Caki2 (cell line): Measurements from ENCODE around the gene RNASE11. TPM values are rescaled to one million over a fixed set of nuclear protein-coding genes. Genes with fewer than 3 reads are reported as not detected.
"Not testable (repeated sequence)": the region's sequence is repeated elsewhere in the genome, so short reads cannot be mapped to it uniquely, and the experiment has no call there.

Experiments used
- DNase-seq: peaks from one replicate; pipeline ENCODE4 v3.0.0-alpha.2; 2015; ENCODE audit warnings: low read depth
- in situ Hi-C: cut with HindIII; loops from 2 replicates; pipeline ENCODE4 v1.10.0; 2016; ENCODE audit warnings: low sequenced_read_pairs, low pct_unique_long_range_greater_than_20kb, mixed read lengths
- total RNA-seq: library from RNA; depleted of rRNA; stranded (reverse); fragments of >200 nt; shearing (Covaris generic); gene quantifications from 2 replicates; pipeline ENCODE4 v1.2.3, GENCODE V29; 2014; ENCODE audit warnings: low replicate concordance

RNASE11 gene
- total RNA-seq, 1 experiment from 2014 or later: not detected

- in situ Hi-C loops: no loop called here
- no peak for DNase-seq
Observed at GRCh38 chr14:20597108-20597507, 9.3 kb upstream of the RNASE11 start.

DNA sequence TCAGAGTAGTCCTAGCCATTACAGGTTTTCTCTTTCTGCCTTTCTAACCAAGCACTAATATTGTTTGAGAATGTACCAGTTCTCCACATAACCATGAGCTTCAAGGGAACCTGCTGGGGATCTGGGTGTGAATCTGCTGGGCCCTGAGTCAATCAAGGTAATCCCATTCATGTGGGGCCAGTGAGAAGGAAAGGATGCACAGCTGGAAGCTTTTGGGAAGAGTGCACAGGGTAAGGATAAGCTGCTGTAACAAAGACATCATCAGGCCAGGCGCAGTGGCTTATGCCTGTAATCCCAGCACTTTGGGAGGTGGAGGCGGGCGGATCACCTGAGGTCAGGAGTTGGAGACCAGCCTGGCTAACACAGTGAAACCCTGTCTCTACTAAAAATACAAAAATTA lies 7.9 kb upstream of the RNASE11 start:
- in situ Hi-C loops, DNase-seq: not testable (repeated sequence)

GRCh38 chr14:20592574-20592973 lies 4.8 kb upstream of the RNASE11 start:
- in situ Hi-C loops: no loop called here
- no peak for DNase-seq

DNA sequence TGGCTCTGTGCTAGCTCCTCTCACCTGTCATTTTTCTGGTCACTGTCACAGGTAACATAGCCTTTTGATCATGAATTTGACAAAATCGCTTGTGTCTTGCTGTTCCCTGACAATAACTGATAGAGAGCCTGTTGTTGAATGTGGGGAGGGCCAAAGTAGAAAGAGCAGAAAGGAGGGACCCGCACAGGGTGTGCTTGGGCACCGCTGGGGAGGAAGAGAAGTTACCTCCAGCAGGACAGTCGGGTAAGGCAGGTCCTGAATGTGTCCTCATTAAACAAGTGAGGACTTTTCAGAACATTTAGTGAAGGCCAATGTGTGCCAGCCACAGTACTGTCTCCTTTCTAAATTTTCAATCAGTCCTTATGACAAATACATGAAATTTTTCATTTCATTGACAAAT lies 3.4 kb upstream of the RNASE11 start, which contains the start of gene RNASE12:
Gene RNASE12, minus strand, starts transcription at position 142 of the 400 bp plus-strand sequence. CDS start 653 bp downstream, outside the sequence.
- DNase-seq: no peak
- in situ Hi-C loops: no loop called here

DNA sequence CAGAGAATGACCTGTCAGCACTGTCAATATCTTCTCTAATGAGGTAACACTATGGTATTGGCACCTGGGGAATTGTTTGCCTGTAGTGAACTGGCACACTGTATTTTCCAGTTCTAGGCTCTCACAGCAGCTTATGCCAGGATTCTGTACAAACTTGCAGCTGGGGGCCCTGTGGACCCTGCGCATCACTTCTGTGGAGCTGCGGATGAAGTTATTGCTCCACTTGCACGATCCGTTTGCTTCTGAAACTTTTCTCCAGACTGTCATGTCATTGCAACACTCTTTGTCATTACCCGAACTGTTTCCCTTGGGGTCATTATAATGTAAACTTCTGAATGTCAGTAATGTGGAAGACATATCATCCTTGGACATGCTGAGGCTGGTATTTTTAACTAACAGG lies 3.9 kb downstream of the RNASE11 start:
- in situ Hi-C loops: no loop called here
- DNase-seq: no peak

DNA sequence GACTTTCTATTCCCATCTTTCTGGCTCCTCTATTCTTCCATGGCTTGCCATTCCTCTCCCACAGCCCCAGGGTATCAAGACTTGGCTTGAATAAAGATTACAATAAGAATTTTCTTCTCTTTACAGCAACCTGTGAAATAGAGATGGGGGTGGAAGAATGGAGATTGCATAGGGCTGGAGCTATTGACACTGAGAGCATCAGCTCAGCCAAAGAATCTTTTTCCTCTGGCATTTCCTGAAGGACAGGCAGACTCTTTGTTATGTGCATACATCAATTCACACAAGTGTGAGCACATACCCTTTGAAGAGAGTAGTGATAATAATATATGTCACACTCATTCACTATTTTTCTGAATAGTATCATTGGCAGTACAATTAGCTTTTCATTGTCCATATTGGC lies 4.7 kb downstream of the RNASE11 start:
- in situ Hi-C loops: no loop called here
- no peak for DNase-seq

DNA sequence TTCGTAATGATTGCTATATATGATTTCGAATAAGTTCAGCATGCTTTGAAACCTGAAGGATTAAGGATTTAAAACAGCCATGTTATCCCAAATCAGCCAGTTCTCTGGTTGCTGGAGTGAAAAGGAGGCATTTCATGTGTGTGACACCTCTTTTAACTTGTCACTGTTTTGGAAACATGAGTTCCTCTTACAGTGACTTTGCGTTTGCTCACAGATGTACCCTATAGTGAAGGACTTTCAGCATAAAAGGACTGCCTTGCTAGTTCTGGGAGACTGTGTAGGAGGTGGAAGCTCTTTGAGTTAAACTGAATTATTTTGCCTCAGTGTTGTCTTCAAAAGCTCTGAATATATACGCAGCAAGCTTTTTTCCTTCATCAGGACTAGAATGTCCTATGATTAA lies 7.6 kb downstream of the RNASE11 start:
- DNase-seq: no peak
- in situ Hi-C loops: no loop called here

DNA sequence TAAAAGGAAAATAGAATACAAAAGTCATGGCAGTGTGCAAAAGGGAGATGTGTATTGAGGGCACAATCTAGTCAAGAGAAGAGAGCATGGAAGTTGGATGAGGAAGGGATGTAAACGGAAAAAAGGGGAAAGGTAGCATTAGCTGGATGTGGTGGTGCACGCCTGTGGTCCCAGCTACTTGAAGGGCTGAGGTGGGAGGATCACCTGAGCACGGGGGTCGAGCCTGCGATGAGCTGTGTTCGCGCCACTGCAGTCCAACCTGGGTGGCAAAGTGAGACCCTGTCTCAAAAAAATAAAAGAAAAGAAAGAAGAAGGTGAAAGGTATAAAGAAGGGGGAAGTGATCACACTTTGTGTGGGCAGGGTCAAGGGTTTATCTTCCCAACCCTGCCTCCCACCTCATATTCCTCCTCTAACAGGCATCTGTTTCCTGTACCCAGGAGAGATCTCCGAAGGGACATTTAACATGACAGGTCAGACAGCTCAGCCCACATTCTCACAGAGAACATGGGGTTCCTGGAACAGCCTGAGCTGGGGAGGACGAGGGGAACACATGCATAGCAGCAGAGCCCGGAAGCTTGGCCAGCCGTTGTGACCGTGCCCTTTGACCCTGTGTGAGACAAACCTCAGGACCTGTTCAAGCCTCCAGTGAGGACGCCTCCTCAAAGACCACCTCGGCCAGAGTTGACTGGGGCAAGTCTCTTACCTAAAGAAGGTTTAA lies 8.9 kb downstream of the RNASE11 start:
- DNase-seq: no peak
- in situ Hi-C loops: no loop called here

DNA sequence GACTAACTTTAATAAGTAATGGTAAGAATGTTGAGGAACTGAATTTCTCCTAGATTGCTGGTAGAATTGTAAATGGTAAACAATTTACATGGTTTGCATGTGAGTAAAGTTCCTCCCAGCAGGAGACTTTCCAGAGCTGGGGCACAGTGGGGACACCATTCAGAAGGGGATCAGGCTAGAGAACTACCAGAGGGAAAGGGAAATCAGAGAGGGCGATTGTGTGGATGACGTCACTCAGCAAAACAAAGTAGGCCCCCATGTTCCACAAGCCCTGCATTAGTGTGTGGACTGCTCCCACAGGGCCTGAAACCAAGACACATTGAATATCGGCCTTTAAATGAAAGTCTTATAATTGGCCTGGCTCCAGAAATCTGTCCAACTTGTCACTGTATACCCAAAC lies 9.5 kb downstream of the RNASE11 start:
- in situ Hi-C loops: no loop called here
- DNase-seq: no peak

DNA sequence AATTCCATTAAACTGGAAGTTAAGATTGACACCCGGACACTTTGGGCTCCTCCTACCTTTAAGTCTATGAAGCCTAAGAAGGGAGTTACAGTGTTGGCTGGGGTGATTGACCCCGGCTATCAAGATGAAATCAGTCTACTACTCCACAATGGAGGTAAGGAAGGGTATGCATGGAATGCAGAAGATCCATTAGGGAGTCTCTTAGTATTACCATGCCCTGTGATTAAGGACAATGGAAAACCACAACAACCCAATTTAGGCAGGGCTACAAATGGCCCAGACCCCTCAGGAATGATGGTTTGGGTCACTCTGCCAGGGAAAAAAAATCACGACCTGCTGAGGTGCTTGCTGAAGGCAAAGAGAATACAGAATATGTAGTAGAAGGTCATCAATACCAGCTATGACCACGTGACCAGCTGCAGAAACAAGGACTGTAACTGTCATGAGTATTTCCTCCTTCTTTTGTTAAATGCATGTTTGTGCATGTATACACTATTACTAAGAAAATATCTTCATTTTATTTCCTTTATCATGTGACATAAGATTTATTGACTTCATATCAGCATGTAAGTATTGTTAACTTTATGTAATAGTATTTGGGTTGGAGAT lies 15.3 kb downstream of the RNASE11 start:
- in situ Hi-C loops: not testable (repeated sequence)

GRCh38 chr14:20570720-20571119 lies 17.1 kb downstream of the RNASE11 start:
- in situ Hi-C loops, DNase-seq: not testable (repeated sequence)

More for the DNA sequence above, 15.3 kb downstream of the RNASE11 start:
- not testable (repeated sequence) for DNase-seq

- in situ Hi-C loops, DNase-seq: not testable (repeated sequence)
Observed at GRCh38 chr14:20569865-20570264, 17.9 kb downstream of the RNASE11 start.

DNA sequence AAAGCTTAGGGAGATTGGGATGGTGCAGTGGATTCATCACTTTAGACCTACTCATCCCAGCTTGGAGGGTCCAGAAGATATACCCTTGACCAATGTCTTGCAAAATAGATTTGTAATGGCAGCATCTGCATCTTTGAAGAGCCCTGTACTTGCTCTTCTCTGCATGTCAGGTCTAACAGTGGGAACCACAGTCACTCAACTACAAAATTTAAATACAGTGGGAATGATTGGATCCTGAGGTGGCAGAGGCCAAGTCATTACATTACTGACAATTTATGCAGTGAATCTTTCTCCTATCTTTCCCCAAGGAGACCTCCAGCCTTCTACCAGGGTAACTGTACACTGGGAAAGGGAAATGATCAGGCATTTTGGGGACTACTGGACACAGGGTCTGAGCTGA lies 18.7 kb downstream of the RNASE11 start:
- in situ Hi-C loops: no loop called here
- DNase-seq: no peak

- in situ Hi-C loops: no loop called here
- DNase-seq: no peak
Observed at GRCh38 chr14:20568393-20568792, 19.4 kb downstream of the RNASE11 start.

DNA sequence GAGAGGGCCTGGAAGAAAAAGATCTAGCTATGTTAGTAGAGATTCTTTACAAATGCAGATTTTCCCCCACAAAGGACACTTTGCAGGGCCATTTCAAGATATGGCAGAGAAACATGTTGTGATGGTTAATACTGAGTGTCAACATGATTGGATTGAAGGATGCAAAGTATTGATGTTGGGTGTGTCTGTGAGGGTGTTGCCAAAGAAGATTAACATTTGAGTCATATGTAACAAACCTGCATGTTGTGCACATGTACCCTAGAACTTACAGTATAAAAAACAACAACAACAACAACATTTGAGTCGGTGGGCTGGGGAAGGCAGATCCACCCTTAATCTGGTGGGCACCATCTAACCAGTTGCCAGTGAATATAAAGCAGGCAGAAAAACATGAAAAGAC lies 20.6 kb downstream of the RNASE11 start:
- DNase-seq, in situ Hi-C loops: not testable (repeated sequence)

GRCh38 chr14:20564501-20564997 lies 23.3 kb downstream of the RNASE11 start:
- in situ Hi-C loops: no loop called here
- DNase-seq: no peak

GRCh38 chr14:20563971-20564370 lies 23.8 kb downstream of the RNASE11 start:
- no peak for DNase-seq
- in situ Hi-C loops: no loop called here

DNA sequence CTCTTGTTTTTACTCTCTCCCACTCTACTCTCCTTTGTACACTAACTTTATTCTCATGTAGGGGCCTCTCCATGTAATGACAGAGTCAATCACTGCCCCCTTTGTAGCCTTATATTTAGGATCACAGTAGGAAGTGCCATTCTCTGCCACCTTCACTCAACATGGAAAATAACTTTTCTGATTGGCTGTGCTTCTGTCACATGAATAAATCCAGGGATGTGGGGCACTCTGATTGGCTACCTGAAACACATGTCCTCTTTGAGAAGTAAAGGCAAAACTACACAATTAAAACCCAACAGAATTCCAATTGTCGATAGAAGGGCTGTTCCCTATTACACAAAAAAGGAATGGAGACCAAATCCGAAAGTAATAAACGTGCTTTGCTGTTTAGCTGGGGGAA lies 26.8 kb downstream of the RNASE11 start, which contains the start of gene RNASE9:
Gene RNASE9, minus strand, starts transcription at position 87 of the 400 bp plus-strand sequence.
- in situ Hi-C loops: no loop called here
- DNase-seq: no peak

GRCh38 chr14:20559461-20559904 lies 28.3 kb downstream of the RNASE11 start:
- in situ Hi-C loops: no loop called here
- DNase-seq: no peak

DNA sequence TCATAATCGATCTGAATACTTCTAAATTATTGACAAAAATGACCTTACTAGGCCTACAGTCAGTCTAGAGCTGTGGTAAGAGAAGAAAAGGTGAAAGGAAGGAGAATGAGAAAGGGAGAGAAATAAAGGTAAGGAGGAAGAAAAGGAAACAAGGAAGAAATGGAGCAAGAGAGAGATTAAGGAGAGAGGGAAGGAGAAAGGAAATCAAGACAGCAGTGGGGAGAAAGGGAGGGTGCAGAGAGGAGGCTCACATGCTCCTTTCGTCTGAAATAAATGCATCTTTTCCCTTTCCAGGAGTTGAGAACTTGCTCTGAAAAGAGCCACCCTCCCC lies 30.6 kb downstream of the RNASE11 start:
- DNase-seq: no peak
- in situ Hi-C loops: no loop called here
